GM18517 (cell line): ENCODE results near the gene CBS.
"Not testable (repeated sequence)": the region's sequence is repeated elsewhere in the genome, so short reads cannot be mapped to it uniquely, and the experiment has no call there.

ENCODE experiments used
- ATAC-seq: cut with Tn5 transposase; IDR thresholded peaks from one replicate; pipeline ENCODE4 v1.9.1; 2021; ENCODE audit warnings: mild to moderate bottlenecking, moderate library complexity; ENCODE audit not compliant: unreplicated experiment

Gene CBS

GRCh38 chr21:43069682-43070081, 6.0 kb downstream of the CBS start:
- ATAC-seq: not testable (repeated sequence)

GRCh38 chr21:43068065-43068464, 7.6 kb downstream of the CBS start:
- ATAC-seq: not testable (repeated sequence)

- ATAC-seq: not testable (repeated sequence)
Measured at GRCh38 chr21:43066690-43067089, 8.9 kb downstream of the CBS start.

DNA sequence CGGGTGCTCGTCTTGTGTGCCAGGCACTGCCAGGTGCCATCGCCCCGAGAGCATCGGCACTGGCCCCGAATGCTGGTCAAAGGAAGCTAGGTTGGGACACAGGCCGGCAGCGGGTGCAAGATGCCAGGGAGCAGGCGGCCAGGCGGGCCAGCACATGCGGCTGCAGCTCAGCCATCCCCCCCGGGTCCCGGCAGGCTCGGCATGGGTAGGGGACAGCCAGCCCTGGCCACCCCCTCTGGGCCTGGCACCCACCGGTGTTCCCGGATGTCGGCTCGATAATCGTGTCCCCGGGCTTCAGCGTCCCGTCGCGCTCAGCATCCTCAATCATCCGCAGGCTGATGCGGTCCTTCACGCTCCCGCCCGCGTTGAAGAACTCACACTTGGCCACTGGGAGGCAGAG, 9.6 kb downstream of the CBS start:
- not testable (repeated sequence) for ATAC-seq

- ATAC-seq: not testable (repeated sequence)
Measured at GRCh38 chr21:43064265-43064917, 11.2 kb downstream of the CBS start.

GRCh38 chr21:43062955-43063664, 12.5 kb downstream of the CBS start:
- ATAC-seq: not testable (repeated sequence)

DNA sequence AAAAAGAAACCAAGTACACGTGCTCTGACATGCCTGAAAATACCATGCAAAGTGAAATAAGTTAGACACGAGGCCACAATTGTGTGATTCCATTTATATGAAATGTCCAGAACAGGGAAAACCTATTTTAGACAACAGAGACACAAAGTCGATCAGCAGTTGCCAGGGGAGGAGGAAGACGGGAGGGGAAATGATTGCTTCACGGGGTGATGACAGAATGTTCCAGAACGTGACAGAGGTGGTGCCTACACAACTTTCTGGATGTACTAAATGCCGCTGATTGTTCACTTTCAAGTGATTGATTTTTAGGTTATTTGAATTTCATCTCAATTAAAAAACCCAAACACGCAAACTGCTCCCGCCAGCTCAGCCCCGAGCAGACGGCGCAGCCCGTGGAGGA, 22.5 kb downstream of the CBS start:
- ATAC-seq: not testable (repeated sequence)

- not testable (repeated sequence) for ATAC-seq
Measured at GRCh38 chr21:43045876-43046821, 29.5 kb downstream of the CBS start.

DNA sequence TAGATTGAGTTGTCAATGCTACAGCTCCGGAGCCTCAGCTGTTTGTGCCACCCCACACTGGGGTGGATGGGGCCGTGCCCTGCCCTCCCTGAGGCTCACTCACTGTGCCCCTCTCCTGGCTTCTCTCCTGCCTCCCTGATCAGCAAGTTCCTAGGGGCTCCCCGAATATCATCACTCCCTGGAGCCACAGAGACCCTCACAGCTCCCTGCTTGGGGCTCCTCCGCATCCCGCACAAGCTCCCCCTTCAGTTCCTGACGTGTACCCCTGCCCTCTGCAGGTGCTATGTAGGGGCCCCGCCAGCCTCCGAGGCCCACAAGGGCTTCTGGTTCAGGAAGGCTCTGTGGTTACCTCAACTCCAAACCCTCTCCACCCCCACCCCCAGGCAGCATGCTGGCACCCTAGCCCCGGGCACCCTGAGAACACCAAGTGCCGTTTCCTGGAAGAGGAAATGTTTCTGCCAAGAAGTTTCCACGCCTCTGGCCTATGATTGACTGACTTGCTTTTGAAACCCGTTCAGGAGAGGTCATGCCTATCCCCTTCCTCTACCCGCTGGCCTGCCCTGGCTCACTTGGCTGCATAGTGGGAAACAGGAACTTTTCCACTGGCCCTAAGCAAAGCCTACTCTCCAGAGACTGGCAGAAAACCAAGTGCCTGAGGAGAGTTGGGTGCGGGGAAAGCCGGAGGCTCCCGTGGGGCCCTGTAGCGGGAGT, 30.3 kb downstream of the CBS start:
- ATAC-seq: not testable (repeated sequence)

GRCh38 chr21:43044547-43044946, 31.1 kb downstream of the CBS start:
- not testable (repeated sequence) for ATAC-seq

DNA sequence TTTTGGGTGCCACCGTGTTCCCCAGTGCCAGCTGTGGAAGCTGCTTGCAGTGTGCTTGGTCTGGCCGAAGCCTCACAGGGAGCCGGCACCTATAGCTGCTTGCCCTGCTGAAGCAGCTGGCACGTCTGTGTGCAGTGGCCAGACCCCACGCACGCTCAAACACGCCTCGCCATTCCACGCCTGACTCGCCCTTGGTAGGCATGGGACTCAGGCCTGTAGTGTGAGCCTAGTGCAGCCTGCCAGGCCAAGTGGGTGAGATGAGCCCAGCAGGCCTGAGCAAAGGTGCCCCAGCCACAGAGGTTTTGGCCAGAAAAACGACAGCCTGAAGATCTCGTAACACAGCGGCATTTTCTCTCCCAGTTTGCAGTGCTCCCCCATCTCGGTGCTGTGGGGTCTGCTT, 32.3 kb downstream of the CBS start:
- ATAC-seq: not testable (repeated sequence)

DNA sequence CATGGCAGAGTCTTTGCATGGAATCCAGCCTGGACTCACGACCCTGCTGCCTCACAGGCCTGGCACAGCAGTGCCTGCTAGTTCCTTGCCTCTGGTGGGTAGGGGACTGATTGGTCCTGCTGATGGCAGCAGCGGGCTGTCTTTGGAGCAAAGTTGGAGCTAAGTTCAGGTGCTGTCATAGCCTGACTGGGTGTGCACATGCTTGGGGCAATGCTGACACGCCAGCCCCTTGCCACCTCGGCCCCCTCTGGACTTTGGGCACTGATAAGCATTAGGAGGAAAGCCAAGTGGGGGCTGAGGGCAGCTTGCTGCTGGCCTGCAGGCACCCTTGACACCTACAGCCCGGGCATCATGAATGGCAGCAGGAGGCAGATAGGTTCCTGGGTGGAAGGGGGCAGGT, 33.5 kb downstream of the CBS start:
- ATAC-seq: not testable (repeated sequence)

DNA sequence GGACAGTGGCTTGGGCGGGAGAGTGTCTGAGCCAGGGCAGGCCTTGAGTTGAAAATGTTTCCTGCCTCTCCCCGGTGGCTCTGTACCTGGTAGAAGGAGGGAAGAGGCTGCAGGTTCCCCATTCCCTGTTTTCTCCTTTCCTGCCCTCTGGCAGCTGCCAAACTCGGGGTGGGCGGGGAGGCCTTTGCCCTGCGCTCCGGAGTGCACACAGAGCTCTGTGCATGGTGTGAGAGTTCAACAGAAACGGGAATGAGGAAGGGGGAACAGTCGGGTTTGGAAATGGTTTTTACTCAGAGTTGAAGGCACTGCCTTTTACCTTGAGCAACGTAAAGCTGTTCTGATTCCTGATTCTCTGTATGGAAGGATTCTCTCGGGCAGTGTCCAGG, 37.0 kb downstream of the CBS start:
- ATAC-seq: not testable (repeated sequence)

GRCh38 chr21:43037918-43038658, 37.5 kb downstream of the CBS start:
- not testable (repeated sequence) for ATAC-seq

- not testable (repeated sequence) for ATAC-seq
Measured at GRCh38 chr21:43036889-43037288, 38.7 kb downstream of the CBS start.

GRCh38 chr21:43034826-43035225, 40.8 kb downstream of the CBS start:
- ATAC-seq: no peak

GRCh38 chr21:43034101-43034500, 41.5 kb downstream of the CBS start:
- no peak for ATAC-seq

DNA sequence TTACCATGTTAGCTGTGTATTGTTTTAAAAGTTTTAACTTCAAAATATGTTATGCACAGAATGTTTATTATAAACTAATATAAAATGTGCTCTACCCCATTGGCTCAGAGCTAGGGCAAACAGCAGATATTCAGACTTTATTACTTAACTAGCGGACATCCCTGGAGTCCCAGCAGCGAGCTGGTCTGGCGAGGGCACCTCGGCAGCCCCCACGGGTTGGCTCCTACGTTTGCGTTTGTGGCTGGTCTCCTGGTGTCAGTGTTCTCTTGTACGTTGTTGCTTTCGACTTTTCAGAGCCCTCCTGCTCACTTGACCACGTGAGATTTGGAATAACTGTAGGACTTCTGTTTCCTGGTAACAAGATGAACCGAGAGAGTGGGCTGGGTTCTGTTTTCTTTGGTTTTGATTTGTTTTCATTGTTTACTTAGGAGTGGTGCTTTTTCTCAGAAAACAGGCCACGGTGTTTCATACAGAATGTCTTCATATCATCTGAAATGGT, 44.5 kb downstream of the CBS start:
- ATAC-seq: no peak

DNA sequence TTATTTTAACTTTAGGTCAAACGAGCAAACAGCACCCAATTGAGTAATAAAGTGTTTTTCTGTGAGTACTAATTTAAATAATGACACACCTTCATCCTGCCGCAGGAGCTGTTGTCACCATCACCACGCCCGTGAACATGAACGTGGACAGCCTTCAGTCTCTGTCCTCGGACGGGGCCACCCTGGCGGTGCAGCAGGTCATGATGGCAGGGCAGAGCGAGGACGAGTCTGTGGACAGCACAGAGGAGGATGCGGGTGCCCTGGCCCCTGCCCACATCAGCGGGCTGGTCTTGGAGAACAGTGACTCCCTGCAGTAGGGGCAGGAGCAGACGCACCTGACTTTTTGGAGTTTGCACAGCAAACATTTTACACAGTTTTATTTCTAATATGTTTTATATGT, 45.9 kb downstream of the CBS start:
- ATAC-seq: no peak
